Measurements from ENCODE around the gene USP49. TPM values are rescaled to one million over a fixed set of nuclear protein-coding genes. Genes with fewer than 3 reads are reported as not detected.

Gene USP49
- total and polyA plus RNA-seq, 2 donors (not counting 1 experiment from before 2014, with no cell fraction given) = 1.5 to 2.3 TPM

DNA sequence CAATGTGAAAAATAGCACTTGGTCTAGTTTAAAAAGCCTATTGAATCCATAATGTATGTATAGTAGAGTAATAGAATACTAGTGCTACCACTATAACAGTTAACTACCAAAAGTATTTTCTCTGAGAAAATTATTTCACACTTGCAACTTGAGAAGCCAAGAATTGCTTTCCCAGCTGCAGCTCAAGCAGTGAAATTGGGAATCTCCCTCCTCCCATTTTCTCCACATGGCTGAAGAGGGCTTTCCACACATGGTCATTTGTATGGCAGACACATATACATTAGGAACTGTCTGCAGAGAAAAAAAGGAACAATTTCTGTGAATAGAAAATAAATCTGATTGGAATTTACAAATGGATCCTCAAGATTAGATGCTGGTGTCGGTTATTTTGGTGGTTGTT is 73.2 kb downstream of the USP49 start:
- no peak overlapping the region for H3K4me3 ChIP-seq (replicated peaks in 1 of 4; ENCODE audit: control extremely low read depth in 1 of 4, insufficient read depth in 1 of 4, low read depth in 3 of 4, low read length in 4 of 4)
- H2AFZ ChIP-seq (ENCODE audit: low read length) = no peak overlapping the region
- no peak overlapping the region for H3K9ac ChIP-seq (ENCODE audit: insufficient read depth, low read length)
- H3K36me3 ChIP-seq (ENCODE audit: control insufficient read depth, insufficient read depth, low read length) = no peaks in the 10 kb centered on the region
- no peaks in the 10 kb centered on the region for H3K27me3 ChIP-seq (ENCODE audit: control insufficient read depth, insufficient read depth, low read length)
- DNase-seq (ENCODE audit: low read depth in 2 of 2) = no peak
- no peaks in the 10 kb centered on the region for H4K20me1 ChIP-seq (ENCODE audit: control insufficient read depth, extremely low read depth, insufficient read depth, low read length)
- H3K9me3 ChIP-seq (ENCODE audit: control insufficient read depth, insufficient read depth, low read depth, low read length) = no peaks in the 10 kb centered on the region
- H3K79me2 ChIP-seq (ENCODE audit: control insufficient read depth, insufficient read depth, low read length) = no peaks in the 10 kb centered on the region
- no peak for TF ChIP-seq EZH2 (IDR thresholded peaks at IDR 0.05; ENCODE audit: low read length, missing control alignments)
- TF ChIP-seq, protein P1, sequence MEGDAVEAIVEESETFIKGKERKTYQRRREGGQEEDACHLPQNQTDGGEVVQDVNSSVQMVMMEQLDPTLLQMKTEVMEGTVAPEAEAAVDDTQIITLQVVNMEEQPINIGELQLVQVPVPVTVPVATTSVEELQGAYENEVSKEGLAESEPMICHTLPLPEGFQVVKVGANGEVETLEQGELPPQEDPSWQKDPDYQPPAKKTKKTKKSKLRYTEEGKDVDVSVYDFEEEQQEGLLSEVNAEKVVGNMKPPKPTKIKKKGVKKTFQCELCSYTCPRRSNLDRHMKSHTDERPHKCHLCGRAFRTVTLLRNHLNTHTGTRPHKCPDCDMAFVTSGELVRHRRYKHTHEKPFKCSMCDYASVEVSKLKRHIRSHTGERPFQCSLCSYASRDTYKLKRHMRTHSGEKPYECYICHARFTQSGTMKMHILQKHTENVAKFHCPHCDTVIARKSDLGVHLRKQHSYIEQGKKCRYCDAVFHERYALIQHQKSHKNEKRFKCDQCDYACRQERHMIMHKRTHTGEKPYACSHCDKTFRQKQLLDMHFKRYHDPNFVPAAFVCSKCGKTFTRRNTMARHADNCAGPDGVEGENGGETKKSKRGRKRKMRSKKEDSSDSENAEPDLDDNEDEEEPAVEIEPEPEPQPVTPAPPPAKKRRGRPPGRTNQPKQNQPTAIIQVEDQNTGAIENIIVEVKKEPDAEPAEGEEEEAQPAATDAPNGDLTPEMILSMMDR (conservative IDR thresholded peaks at IDR 0.05 in 1 of 2, IDR thresholded peaks at IDR 0.05 in 1 of 2; ENCODE audit: low read depth in 1 of 2, low read length in 2 of 2) = no peak
- H3K4me1 ChIP-seq (ENCODE audit: control insufficient read depth, extremely low read depth, insufficient read depth, low read length) = no peaks in the 10 kb centered on the region
- H3K27ac ChIP-seq (ENCODE audit: insufficient read depth, low read length) = no peak overlapping the region
- no peak overlapping the region for H3K4me2 ChIP-seq (ENCODE audit: extremely low read depth, insufficient read depth, low read length)

DNA sequence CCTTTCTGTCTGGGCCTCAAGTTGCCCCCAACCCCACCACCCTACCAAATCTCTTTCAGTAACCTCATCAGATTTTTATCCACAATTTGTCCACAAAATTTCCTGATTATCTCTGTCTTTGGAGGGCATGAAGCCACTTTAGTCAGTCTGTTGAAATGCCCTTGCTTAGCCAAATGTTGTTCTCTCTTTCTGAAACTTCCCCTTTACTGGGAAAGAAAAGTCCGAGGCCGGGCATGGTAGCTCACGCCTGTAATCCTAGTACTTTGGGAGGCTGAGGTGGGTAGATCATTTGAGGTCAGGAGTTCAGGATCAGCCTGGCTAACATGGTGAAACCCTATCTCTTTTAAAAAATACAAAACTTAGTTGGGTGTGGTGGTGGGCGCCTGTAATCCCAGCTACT is 73.9 kb downstream of the USP49 start:
- Histone ChIP-seq H3K36me3 (ENCODE audit: control insufficient read depth, insufficient read depth, low read length) (no peaks in the 10 kb centered on the region), H3K4me2 (ENCODE audit: extremely low read depth, insufficient read depth, low read length) (no peak overlapping the region), H3K4me3 (replicated peaks in 1 of 4; ENCODE audit: control extremely low read depth in 1 of 4, insufficient read depth in 1 of 4, low read depth in 3 of 4, low read length in 4 of 4) (no peak overlapping the region), H3K79me2 (ENCODE audit: control insufficient read depth, insufficient read depth, low read length) (no peaks in the 10 kb centered on the region), H3K27ac (ENCODE audit: insufficient read depth, low read length) (no peak overlapping the region), H3K9ac (ENCODE audit: insufficient read depth, low read length) (no peak overlapping the region), H3K4me1 (ENCODE audit: control insufficient read depth, extremely low read depth, insufficient read depth, low read length) (no peaks in the 10 kb centered on the region), H2AFZ (ENCODE audit: low read length) (no peak overlapping the region), H3K9me3 (ENCODE audit: control insufficient read depth, insufficient read depth, low read depth, low read length) (no peaks in the 10 kb centered on the region), H4K20me1 (ENCODE audit: control insufficient read depth, extremely low read depth, insufficient read depth, low read length) (no peaks in the 10 kb centered on the region), H3K27me3 (ENCODE audit: control insufficient read depth, insufficient read depth, low read length) (no peaks in the 10 kb centered on the region)
- TF ChIP-seq, protein P1 (conservative IDR thresholded peaks at IDR 0.05 in 1 of 2, IDR thresholded peaks at IDR 0.05 in 1 of 2; ENCODE audit: low read depth in 1 of 2, low read length in 2 of 2) = no peak
- TF ChIP-seq EZH2 (IDR thresholded peaks at IDR 0.05; ENCODE audit: low read length, missing control alignments) = no peak
- DNase-seq (ENCODE audit: low read depth in 2 of 2) = no peak

DNA sequence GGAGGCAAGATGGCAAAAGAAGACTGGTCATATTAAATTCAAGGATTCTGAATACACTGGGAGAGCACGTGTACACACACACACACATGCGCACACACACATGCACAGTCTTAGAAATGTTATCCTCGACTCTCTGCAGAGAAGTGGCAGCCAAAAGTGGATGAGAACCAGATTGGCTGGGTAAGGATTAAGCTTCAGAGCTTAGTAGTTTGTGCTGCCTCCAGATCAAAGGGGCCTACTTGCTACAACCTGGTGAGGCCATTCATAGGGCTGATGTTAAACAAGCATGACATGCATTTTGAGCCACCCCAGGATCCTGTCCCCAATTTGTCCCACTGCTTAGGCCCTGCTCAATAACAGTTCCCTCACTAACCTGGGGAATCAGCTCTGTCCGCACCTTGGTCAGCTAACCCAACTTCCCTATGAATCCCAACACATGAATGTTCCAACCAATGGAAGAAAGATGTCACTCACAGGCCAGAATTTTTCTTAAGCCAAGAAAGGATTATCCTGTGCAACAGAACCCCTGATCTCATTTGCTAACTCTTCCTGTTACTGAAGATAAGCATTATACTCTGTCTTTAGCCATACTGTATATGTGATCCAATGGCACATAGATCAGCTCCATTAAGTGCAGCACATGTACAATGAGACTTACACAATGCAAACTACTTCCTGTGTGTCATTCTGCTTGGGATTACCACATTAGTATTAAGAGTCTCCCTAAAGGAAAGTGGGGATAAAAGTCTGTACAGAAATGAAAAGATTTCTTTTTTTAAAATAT is 76.7 kb downstream of the USP49 start:
- Histone ChIP-seq H3K36me3 (ENCODE audit: control insufficient read depth, insufficient read depth, low read length) (no peaks in the 10 kb centered on the region), H4K20me1 (ENCODE audit: control insufficient read depth, extremely low read depth, insufficient read depth, low read length) (no peaks in the 10 kb centered on the region), H3K9ac (ENCODE audit: insufficient read depth, low read length) (no peak overlapping the region), H3K79me2 (ENCODE audit: control insufficient read depth, insufficient read depth, low read length) (no peaks in the 10 kb centered on the region), H3K27ac (ENCODE audit: insufficient read depth, low read length) (no peak overlapping the region), H3K4me2 (ENCODE audit: extremely low read depth, insufficient read depth, low read length) (no peak overlapping the region), H3K9me3 (ENCODE audit: control insufficient read depth, insufficient read depth, low read depth, low read length) (no peaks in the 10 kb centered on the region), H3K27me3 (ENCODE audit: control insufficient read depth, insufficient read depth, low read length) (no peaks in the 10 kb centered on the region), H3K4me1 (ENCODE audit: control insufficient read depth, extremely low read depth, insufficient read depth, low read length) (no peaks in the 10 kb centered on the region), H3K4me3 (replicated peaks in 1 of 4; ENCODE audit: control extremely low read depth in 1 of 4, insufficient read depth in 1 of 4, low read depth in 3 of 4, low read length in 4 of 4) (no peak overlapping the region), H2AFZ (ENCODE audit: low read length) (no peak overlapping the region)
- TF ChIP-seq, protein P1 (conservative IDR thresholded peaks at IDR 0.05 in 1 of 2, IDR thresholded peaks at IDR 0.05 in 1 of 2; ENCODE audit: low read depth in 1 of 2, low read length in 2 of 2) = no peak
- TF ChIP-seq EZH2 (IDR thresholded peaks at IDR 0.05; ENCODE audit: low read length, missing control alignments) = no peak
- no peak for DNase-seq (ENCODE audit: low read depth in 2 of 2)

Measured in fibroblast of lung (primary cell).